VCaP (cell line): ENCODE data around the gene PCSK6.
"Not testable (repeated sequence)": the region's sequence is repeated elsewhere in the genome, so short reads cannot be mapped to it uniquely, and the experiment has no call there.

ENCODE experiments used
- H3K27ac ChIP-seq: fragments of 450-650 bp; 2 replicates; pipeline ENCODE4 v1.5.1; 2017
- CTCF ChIP-seq: fragments of 450-650 bp; conservative IDR thresholded peaks from 2 replicates; pipeline ENCODE4 v1.5.1; 2017; ENCODE audit warnings: mild to moderate bottlenecking, moderate library complexity

PCSK6 gene

GRCh38 chr15:101338502-101339057 is 150.9 kb downstream of the PCSK6 start:
- no peak overlapping the region for H3K27ac ChIP-seq
- TF ChIP-seq CTCF: no peak

- no peak for TF ChIP-seq CTCF
- no peak overlapping the region for H3K27ac ChIP-seq
Measured at GRCh38 chr15:101337976-101338375, 151.5 kb downstream of the PCSK6 start.

GRCh38 chr15:101333907-101334789 is 155.4 kb downstream of the PCSK6 start:
- not testable (repeated sequence) for H3K27ac ChIP-seq

GRCh38 chr15:101332061-101332467 is 157.4 kb downstream of the PCSK6 start:
- TF ChIP-seq CTCF: no peak
- no peak overlapping the region for H3K27ac ChIP-seq

- H3K27ac ChIP-seq: no peak overlapping the region
- TF ChIP-seq CTCF: no peak
Measured at GRCh38 chr15:101329867-101330380, 159.6 kb downstream of the PCSK6 start.

GRCh38 chr15:101329309-101329863 is 160.1 kb downstream of the PCSK6 start:
- no peak overlapping the region for H3K27ac ChIP-seq
- no peak for TF ChIP-seq CTCF

GRCh38 chr15:101328001-101328400 is 161.5 kb downstream of the PCSK6 start:
- no peak overlapping the region for H3K27ac ChIP-seq
- no peak for TF ChIP-seq CTCF
